HL-60 (cell line): Measurements from ENCODE around the gene METTL14.

Experiments used
- DNase-seq, 2 experiments: peaks; one replicate each; pipeline ENCODE4 v3.0.0-alpha.2; 2010 to 2020; ENCODE audit warnings: low read depth in 1 of 2, low spot score in 1 of 2
- H3K27ac ChIP-seq: fragments of 250-450 bp; sonication (Bioruptor Pico); replicated peaks from 2 replicates; pipeline ENCODE4 v1.5.1; 2020; ENCODE audit warnings: mild to moderate bottlenecking, moderate library complexity
- H3K27me3 ChIP-seq: fragments of 250-450 bp; sonication (Bioruptor Pico); 2 replicates; pipeline ENCODE4 v1.5.1; 2021; ENCODE audit warnings: mild to moderate bottlenecking, moderate library complexity; ENCODE audit not compliant: insufficient read depth, poor library complexity, severe bottlenecking
- H3K4me3 ChIP-seq: replicated peaks from 2 replicates; pipeline ENCODE4 v1.5.1; 2011; ENCODE audit warnings: mild to moderate bottlenecking, control low read depth, low read length; ENCODE audit not compliant: insufficient read depth
- GABPA ChIP-seq: IDR thresholded peaks from 2 replicates; pipeline ENCODE4 v1.6.1; 2012; ENCODE audit warnings: low read depth
- POLR2AphosphoS5 ChIP-seq: IDR thresholded peaks from 2 replicates; pipeline ENCODE4 v1.6.1; 2012; ENCODE audit warnings: low read depth
- SPI1 ChIP-seq: IDR thresholded peaks from 2 replicates; pipeline ENCODE4 v1.6.1; 2012; ENCODE audit warnings: low read depth, mild to moderate bottlenecking, borderline replicate concordance
- TF ChIP-seq, protein P1 (sequence below): IDR thresholded peaks from 2 replicates; pipeline ENCODE4 v1.6.1; 2012; ENCODE audit warnings: low read depth; ENCODE audit not compliant: insufficient replicate concordance
- TF ChIP-seq, protein P2 (sequence below): IDR thresholded peaks from one replicate; pipeline ENCODE4 v1.5.1; 2011; ENCODE audit warnings: low read length, control low read depth, inconsistent platforms; ENCODE audit not compliant: insufficient read depth

Gene METTL14

DNA sequence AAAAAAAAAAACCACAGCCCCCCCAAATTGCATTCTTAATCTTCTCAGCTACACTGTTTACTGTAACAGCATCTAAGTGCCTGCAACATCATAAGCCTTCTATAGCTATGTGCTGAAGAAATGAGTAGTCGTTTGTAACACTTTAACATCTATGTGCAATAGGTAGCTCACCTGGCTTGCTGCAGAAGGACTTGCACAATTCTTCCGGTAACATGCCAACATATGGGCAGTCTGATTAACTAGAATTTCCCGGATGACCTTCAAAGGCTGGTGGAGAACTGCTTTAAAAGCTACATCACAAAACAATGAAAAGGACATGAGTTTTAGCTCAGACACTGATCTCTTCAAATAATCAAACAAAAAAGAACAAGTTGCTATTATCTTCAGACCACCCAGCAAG is 52.9 kb downstream of the METTL14 start:
- no peak for TF ChIP-seq POLR2AphosphoS5
- TF ChIP-seq GABPA, result no peak
- TF ChIP-seq, protein P1, sequence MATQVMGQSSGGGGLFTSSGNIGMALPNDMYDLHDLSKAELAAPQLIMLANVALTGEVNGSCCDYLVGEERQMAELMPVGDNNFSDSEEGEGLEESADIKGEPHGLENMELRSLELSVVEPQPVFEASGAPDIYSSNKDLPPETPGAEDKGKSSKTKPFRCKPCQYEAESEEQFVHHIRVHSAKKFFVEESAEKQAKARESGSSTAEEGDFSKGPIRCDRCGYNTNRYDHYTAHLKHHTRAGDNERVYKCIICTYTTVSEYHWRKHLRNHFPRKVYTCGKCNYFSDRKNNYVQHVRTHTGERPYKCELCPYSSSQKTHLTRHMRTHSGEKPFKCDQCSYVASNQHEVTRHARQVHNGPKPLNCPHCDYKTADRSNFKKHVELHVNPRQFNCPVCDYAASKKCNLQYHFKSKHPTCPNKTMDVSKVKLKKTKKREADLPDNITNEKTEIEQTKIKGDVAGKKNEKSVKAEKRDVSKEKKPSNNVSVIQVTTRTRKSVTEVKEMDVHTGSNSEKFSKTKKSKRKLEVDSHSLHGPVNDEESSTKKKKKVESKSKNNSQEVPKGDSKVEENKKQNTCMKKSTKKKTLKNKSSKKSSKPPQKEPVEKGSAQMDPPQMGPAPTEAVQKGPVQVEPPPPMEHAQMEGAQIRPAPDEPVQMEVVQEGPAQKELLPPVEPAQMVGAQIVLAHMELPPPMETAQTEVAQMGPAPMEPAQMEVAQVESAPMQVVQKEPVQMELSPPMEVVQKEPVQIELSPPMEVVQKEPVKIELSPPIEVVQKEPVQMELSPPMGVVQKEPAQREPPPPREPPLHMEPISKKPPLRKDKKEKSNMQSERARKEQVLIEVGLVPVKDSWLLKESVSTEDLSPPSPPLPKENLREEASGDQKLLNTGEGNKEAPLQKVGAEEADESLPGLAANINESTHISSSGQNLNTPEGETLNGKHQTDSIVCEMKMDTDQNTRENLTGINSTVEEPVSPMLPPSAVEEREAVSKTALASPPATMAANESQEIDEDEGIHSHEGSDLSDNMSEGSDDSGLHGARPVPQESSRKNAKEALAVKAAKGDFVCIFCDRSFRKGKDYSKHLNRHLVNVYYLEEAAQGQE, result no peak
- no peak for TF ChIP-seq SPI1
- TF ChIP-seq, protein P2, sequence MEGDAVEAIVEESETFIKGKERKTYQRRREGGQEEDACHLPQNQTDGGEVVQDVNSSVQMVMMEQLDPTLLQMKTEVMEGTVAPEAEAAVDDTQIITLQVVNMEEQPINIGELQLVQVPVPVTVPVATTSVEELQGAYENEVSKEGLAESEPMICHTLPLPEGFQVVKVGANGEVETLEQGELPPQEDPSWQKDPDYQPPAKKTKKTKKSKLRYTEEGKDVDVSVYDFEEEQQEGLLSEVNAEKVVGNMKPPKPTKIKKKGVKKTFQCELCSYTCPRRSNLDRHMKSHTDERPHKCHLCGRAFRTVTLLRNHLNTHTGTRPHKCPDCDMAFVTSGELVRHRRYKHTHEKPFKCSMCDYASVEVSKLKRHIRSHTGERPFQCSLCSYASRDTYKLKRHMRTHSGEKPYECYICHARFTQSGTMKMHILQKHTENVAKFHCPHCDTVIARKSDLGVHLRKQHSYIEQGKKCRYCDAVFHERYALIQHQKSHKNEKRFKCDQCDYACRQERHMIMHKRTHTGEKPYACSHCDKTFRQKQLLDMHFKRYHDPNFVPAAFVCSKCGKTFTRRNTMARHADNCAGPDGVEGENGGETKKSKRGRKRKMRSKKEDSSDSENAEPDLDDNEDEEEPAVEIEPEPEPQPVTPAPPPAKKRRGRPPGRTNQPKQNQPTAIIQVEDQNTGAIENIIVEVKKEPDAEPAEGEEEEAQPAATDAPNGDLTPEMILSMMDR, result no peak
- Histone ChIP-seq H3K27me3 (no peaks in the 10 kb centered on the region), H3K27ac (no peak overlapping the region), H3K4me3 (no peak overlapping the region)
- no peak for DNase-seq

DNA sequence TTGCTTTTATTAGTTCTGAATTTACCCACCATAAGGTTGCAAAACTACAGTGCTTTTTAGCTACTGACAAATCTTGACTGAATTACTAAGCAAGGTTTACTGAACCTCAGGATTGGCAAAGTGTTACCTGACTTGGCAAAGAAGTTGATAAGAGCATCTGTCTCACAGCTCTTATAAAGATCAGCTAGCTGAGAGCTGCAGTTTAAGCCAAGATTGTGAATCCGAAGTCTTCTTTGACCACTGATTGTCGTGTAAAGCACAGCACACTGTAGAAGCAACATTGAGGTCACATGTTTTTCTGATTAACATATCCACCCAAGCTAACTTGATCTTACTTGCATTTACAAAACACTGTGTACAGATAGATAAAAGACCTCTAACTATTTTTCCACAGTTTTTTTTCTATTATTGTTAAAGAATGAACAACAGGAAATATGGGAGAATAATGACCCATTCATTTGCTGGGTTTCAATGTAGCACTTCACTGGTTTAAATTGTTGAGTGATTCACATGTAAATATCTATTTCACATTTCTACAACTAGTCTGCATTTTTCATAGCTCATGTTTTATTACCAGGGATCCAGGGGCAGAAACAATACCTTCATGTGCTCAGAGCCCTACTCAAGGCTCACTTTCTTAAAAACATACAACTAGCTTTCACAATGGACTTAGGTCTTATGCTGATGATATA is 54.0 kb downstream of the METTL14 start:
- Histone ChIP-seq H3K27me3 (no peaks in the 10 kb centered on the region), H3K27ac (no peak overlapping the region), H3K4me3 (no peak overlapping the region)
- TF ChIP-seq GABPA (no peak), SPI1 (no peak), POLR2AphosphoS5 (no peak)
- TF ChIP-seq, protein P1, result no peak
- TF ChIP-seq, protein P2, result no peak
- no peak for DNase-seq

DNA sequence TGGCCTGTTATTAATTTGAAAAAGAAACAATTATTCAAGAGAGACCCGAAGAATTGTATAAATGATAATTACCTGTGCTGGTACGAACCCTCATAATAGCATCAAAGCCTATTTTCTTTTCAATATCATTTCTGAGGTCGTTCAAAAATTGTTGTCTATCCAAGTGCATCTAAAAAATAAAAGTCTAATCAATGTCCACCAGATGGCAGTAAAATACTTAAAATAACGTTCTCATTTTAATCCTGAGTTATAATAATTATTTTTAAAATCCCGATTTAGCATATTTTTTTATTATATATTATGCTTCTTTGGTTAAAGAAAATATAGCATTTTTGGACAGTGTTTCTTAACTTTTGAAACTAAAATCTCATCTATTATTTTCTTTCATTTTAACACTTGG is 55.7 kb downstream of the METTL14 start:
- TF ChIP-seq SPI1 (no peak), POLR2AphosphoS5 (no peak), GABPA (no peak)
- TF ChIP-seq, protein P2, result no peak
- TF ChIP-seq, protein P1, result no peak
- no peak for DNase-seq
- no peaks in the 10 kb centered on the region for H3K27me3 ChIP-seq
- H3K27ac ChIP-seq, result no peak overlapping the region
- H3K4me3 ChIP-seq, result no peak overlapping the region
